GM19455 (cell line): Measurements from ENCODE around the gene CYSRT1.

Experiments used
- ATAC-seq: cut with Tn5 transposase; IDR thresholded peaks from one replicate; pipeline ENCODE4 v1.9.1; 2021; ENCODE audit not compliant: unreplicated experiment

CYSRT1 gene

GRCh38 chr9:137224830-137225694 is at the start of gene CYSRT1:
Gene CYSRT1, plus strand, starts transcription at chr9:137225174. Its CDS starts 448 bp downstream, at chr9:137225622.
- ATAC-seq: no peak

GRCh38 chr9:137175345-137175961 is 49.5 kb upstream of the CYSRT1 start:
- no peak for ATAC-seq

- ATAC-seq: no peak
These were observed 48.4 kb upstream of the CYSRT1 start for GRCh38 chr9:137176302-137177182.

GRCh38 chr9:137178201-137178938 is 46.6 kb upstream of the CYSRT1 start:
- ATAC-seq: no peak

DNA sequence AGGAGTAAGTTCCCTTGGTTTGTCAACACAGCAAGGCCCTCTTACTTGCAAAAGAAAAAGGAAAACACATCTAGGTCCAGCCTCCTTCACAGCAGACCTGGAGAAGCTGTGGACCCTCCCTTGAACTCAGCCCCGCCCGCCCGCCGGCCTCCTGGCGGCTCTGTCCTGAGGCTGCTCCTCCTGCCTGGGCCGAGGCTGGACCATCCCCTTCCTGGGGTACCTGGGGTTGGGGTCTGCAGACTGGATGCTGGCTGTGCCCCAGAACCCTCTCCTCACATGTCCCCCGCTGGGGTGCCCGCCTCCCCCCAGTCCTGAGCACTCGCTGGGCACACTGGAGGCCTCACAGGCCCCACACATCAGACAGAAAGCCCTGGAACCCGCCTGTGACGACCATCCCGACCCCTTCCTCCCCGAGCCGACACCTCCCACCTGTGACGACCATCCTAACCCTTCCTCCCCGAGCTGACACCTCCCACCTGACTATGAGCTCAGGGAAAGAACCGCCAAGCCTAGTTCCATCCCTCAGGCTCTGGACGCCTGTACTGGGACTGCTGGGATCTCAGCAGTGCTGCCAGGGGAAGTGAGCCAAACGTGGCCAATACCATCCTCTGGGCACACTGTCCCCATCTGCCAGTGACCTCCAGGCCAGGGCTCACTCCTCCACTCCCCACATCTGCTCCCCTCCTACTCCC is 45.9 kb upstream of the CYSRT1 start:
- ATAC-seq: no peak

GRCh38 chr9:137179761-137180160 is 45.2 kb upstream of the CYSRT1 start:
- ATAC-seq: no peak

DNA sequence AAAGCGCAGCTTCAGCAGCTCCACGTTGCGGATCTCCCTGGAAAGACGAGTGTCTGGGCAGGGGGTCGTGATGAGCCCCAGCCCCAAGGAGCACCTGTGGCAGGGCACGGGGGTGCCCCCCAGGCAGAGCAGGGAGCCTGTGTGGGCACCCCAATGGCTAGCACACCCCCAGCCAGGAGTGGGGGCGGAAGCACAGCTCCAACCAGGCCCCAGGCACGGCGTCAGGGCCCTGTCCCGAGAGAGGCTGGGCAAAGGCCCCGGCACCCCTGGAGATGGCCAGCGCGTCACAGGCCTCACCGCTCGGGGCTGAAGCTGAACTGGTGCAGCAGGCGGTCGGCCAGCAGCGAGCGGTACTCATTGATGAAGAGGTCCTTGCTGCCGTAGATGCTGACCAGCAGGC is 44.5 kb upstream of the CYSRT1 start:
- no peak for ATAC-seq

DNA sequence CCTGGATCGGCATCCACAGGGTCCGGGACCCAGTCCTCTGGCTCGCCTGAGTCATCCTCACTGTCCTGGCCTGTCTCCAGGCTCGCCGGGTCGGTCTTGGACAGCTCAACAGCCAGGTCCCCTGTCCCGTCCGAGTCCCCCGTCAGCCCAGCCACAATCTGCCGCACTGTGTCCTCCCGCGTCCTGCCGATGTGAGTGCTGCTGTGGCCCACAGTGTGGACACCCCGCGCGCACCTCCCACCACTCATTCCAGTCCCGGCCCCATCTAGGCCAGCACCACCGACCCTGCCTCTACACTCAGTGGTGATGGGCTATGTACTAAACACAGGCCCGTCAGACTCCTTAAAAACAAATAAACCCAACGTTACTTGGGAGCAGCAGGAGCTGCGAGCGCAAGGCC is 43.3 kb upstream of the CYSRT1 start:
- ATAC-seq: no peak

DNA sequence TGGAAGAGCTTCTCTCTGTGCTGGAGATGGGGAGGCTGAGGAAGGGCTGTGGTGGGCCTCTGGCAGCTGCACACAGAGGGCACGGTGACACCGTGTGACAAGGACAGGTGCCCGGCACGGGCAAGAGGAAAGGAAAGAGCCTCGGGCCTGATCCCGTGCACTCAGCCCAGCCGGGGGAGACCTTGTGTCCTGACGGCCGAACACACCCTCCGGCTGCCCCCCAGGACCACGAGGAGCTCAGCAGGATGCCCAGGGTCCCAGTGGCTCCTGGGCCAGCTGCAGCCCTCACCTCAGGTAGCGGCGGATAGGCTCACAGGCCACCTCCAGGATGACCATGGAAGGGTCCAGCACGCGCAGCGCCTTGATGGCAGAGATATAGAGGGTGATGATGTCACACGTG is 42.1 kb upstream of the CYSRT1 start:
- ATAC-seq: no peak

GRCh38 chr9:137183980-137184595 is 40.9 kb upstream of the CYSRT1 start:
- ATAC-seq: no peak

GRCh38 chr9:137184881-137185660 is 39.9 kb upstream of the CYSRT1 start:
- ATAC-seq: no peak

- no peak for ATAC-seq
These were observed 39.1 kb upstream of the CYSRT1 start for GRCh38 chr9:137185921-137186320.

- no peak for ATAC-seq
These were observed 38.6 kb upstream of the CYSRT1 start for GRCh38 chr9:137186385-137186784.

- no peak for ATAC-seq
These were observed 37.6 kb upstream of the CYSRT1 start for GRCh38 chr9:137187386-137187785.

GRCh38 chr9:137188086-137188489 is 36.9 kb upstream of the CYSRT1 start:
- ATAC-seq: peak; percentile 4

DNA sequence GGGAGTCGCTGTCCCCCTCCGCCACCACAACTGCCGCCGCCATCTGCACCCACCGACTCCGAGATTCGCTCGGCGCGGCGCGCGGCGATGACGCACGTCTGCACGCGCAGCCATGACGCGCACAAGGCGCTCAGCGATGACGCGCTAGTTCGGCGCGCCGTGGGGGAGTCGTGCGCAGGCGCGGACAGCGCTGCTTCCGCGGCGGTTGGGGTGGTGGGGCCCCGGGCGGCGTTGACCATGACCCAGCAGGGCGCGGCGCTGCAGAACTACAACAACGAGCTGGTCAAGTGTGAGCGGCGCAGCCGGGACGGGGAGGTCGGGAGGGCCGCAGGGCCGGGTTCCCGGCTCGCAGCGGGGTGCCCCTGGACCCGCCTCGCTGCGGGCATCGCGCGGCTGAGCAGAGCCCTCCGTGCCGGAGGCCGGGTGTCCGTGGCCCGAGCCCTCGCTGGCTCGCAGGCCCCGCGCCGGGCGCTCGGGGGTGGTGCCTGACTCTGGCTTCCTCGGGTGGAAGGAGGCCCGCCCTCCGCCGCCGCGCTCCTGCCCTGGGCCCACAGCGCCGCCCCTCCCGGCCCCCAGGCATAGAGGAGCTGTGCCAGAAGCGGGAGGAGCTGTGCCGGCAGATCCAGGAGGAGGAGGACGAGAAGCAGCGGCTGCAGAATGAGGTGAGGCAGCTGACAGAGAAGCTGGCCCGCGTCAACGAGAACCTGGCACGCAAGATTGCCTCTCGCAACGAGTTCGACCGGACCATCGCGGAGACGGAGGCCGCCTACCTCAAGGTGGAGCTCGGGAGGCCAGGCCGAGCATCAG is 36.3 kb upstream of the CYSRT1 start, which contains the start of the genes ANAPC2 and SSNA1:
Gene ANAPC2, minus strand, starts transcription at position 71 of the 807 bp plus-strand sequence. Its CDS starts 28 bp downstream, at position 43.
Gene SSNA1, plus strand, starts transcription at position 187 of the 807 bp plus-strand sequence. Its CDS starts 51 bp downstream, at position 238.
- ATAC-seq: peak; percentile 74

GRCh38 chr9:137189297-137190295 is 35.4 kb upstream of the CYSRT1 start:
- no peak for ATAC-seq
